H9 (cell line): Measurements from ENCODE around the gene TLL2. TPM values are rescaled to one million over a fixed set of nuclear protein-coding genes. Genes with fewer than 3 reads are reported as not detected.

Experiments used
- DNase-seq: peaks from one replicate; pipeline ENCODE4 v3.0.0-alpha.2; 2017
- H2AFZ ChIP-seq: one replicate; pipeline ENCODE4 v1.6.1; 2013; ENCODE audit warnings: mild to moderate bottlenecking, low read length, control low read depth, moderate library complexity
- H2AK5ac ChIP-seq: 2 replicates; pipeline ENCODE4 v1.6.1; 2013; ENCODE audit warnings: low read length, control low read depth, mixed read lengths; ENCODE audit not compliant: insufficient read length
- H2BK120ac ChIP-seq: one replicate; pipeline ENCODE4 v1.6.1; 2013; ENCODE audit warnings: low read depth, mild to moderate bottlenecking, low read length, control low read depth, inconsistent platforms; ENCODE audit not compliant: poor library complexity, severe bottlenecking
- H2BK12ac ChIP-seq: 2 replicates; pipeline ENCODE4 v1.6.1; 2013; ENCODE audit warnings: low read length, control low read depth, mixed read lengths, low read depth; ENCODE audit not compliant: insufficient read length
- H2BK15ac ChIP-seq: 2 replicates; pipeline ENCODE4 v1.6.1; 2013; ENCODE audit warnings: low read depth, low read length, control low read depth
- H2BK20ac ChIP-seq: one replicate; pipeline ENCODE4 v1.6.1; 2013; ENCODE audit warnings: low read depth, mild to moderate bottlenecking, low read length, control low read depth, inconsistent platforms; ENCODE audit not compliant: poor library complexity, severe bottlenecking
- H2BK5ac ChIP-seq: 2 replicates; pipeline ENCODE4 v1.6.1; 2013; ENCODE audit warnings: low read length, control low read depth, mixed read lengths; ENCODE audit not compliant: insufficient read length
- H3K14ac ChIP-seq: 2 replicates; pipeline ENCODE4 v1.6.1; 2013; ENCODE audit warnings: low read length, control low read depth; ENCODE audit not compliant: insufficient read depth
- H3K18ac ChIP-seq: 2 replicates; pipeline ENCODE4 v1.6.1; 2013; ENCODE audit warnings: low read depth, mild to moderate bottlenecking, mixed read lengths, low read length, control low read depth; ENCODE audit not compliant: insufficient read length
- H3K23ac ChIP-seq: 2 replicates; pipeline ENCODE4 v1.6.1; 2013; ENCODE audit warnings: low read length, control low read depth, mixed read lengths, low read depth; ENCODE audit not compliant: insufficient read length
- H3K23me2 ChIP-seq: 2 replicates; pipeline ENCODE4 v1.6.1; 2013; ENCODE audit warnings: low read depth, mild to moderate bottlenecking, mixed read lengths, low read length, control low read depth; ENCODE audit not compliant: insufficient read length, poor library complexity, severe bottlenecking
- H3K27ac ChIP-seq: 2 replicates; pipeline ENCODE4 v1.5.1; 2013; ENCODE audit warnings: low read length, control low read depth, mixed read lengths, low read depth; ENCODE audit not compliant: insufficient read length
- H3K27me3 ChIP-seq: 2 replicates; pipeline ENCODE4 v1.6.1; 2013; ENCODE audit warnings: low read length, control low read depth, inconsistent platforms; ENCODE audit not compliant: insufficient read depth
- H3K4ac ChIP-seq: 2 replicates; pipeline ENCODE4 v1.6.1; 2013; ENCODE audit warnings: low read depth, mild to moderate bottlenecking, control low read depth, inconsistent platforms, low read length, moderate library complexity
- H3K4me1 ChIP-seq: 2 replicates; pipeline ENCODE4 v1.6.1; 2013; ENCODE audit warnings: low read length, control low read depth, inconsistent platforms; ENCODE audit not compliant: insufficient read depth
- H3K4me2 ChIP-seq: 2 replicates; pipeline ENCODE4 v1.6.1; 2013; ENCODE audit warnings: low read length, control low read depth, mixed read lengths; ENCODE audit not compliant: insufficient read length, insufficient read depth
- H3K56ac ChIP-seq: 2 replicates; pipeline ENCODE4 v1.6.1; 2013; ENCODE audit warnings: low read depth, mild to moderate bottlenecking, mixed read lengths, low read length, control low read depth; ENCODE audit not compliant: insufficient read length
- H3K79me1 ChIP-seq: 2 replicates; pipeline ENCODE4 v1.6.1; 2013; ENCODE audit warnings: low read depth, mild to moderate bottlenecking, moderate library complexity, low read length, control low read depth, inconsistent platforms; ENCODE audit not compliant: insufficient read depth, poor library complexity, severe bottlenecking
- H3K79me2 ChIP-seq: 2 replicates; pipeline ENCODE4 v1.6.1; 2013; ENCODE audit warnings: low read length, control low read depth, inconsistent platforms; ENCODE audit not compliant: insufficient read depth
- H3K9ac ChIP-seq: 2 replicates; pipeline ENCODE4 v1.6.1; 2013; ENCODE audit warnings: low read length, control low read depth, mixed read lengths; ENCODE audit not compliant: insufficient read length; ENCODE audit errors: extremely low read depth
- H3K9me3 ChIP-seq: one replicate; pipeline ENCODE4 v1.6.1; 2013; ENCODE audit warnings: low read depth, low read length, inconsistent platforms; ENCODE audit not compliant: control insufficient read depth
- H3T11ph ChIP-seq: one replicate; pipeline ENCODE4 v1.6.1; 2013; ENCODE audit warnings: mild to moderate bottlenecking, low read length, control low read depth, inconsistent platforms
- H4K20me1 ChIP-seq: one replicate; pipeline ENCODE4 v1.6.1; 2013; ENCODE audit not compliant: control insufficient read depth, insufficient read length, insufficient read depth
- H4K5ac ChIP-seq: 2 replicates; pipeline ENCODE4 v1.6.1; 2013; ENCODE audit warnings: low read depth, mild to moderate bottlenecking, mixed read lengths, low read length, control low read depth; ENCODE audit not compliant: insufficient read length
- H4K8ac ChIP-seq: replicated peaks from 2 replicates; pipeline ENCODE4 v1.6.1; 2013; ENCODE audit warnings: low read length, control low read depth, mixed read lengths, low read depth; ENCODE audit not compliant: insufficient read length
- H4K91ac ChIP-seq: 2 replicates; pipeline ENCODE4 v1.6.1; 2013; ENCODE audit warnings: low read depth, mild to moderate bottlenecking, moderate library complexity, mixed read lengths, low read length, control low read depth; ENCODE audit not compliant: insufficient read length
- H3K27ac Mint-ChIP-seq, 3 experiments: 2 replicates in 2 of 3; 3 replicates in 1 of 3; pipeline ENCODE4 v1.8.0; 2020 to 2021; ENCODE audit warnings: mixed read lengths in 3 of 3, mild to moderate bottlenecking in 1 of 3, moderate library complexity in 1 of 3
- H3K27me3 Mint-ChIP-seq: 2 replicates; pipeline ENCODE4 v1.8.0; 2021; ENCODE audit warnings: low read depth, mild to moderate bottlenecking, moderate library complexity, mixed read lengths
- H3K36me3 Mint-ChIP-seq, 3 experiments: 2 replicates in 2 of 3; 3 replicates in 1 of 3; pipeline ENCODE4 v1.8.0; 2020 to 2021; ENCODE audit warnings: low read depth in 3 of 3, mixed read lengths in 3 of 3; ENCODE audit not compliant: insufficient read depth in 1 of 3
- H3K4me1 Mint-ChIP-seq, 2 experiments: 2 replicates each; pipeline ENCODE4 v1.8.0; 2020; ENCODE audit warnings: mixed read lengths in 2 of 2
- H3K4me3 Mint-ChIP-seq, 2 experiments: 2 replicates in 1 of 2; 3 replicates in 1 of 2; pipeline ENCODE4 v1.8.0; 2020 to 2021; ENCODE audit warnings: mild to moderate bottlenecking in 2 of 2, mixed read lengths in 2 of 2, moderate library complexity in 1 of 2
- H3K9me3 Mint-ChIP-seq, 2 experiments: 2 replicates in 1 of 2; 3 replicates in 1 of 2; pipeline ENCODE4 v1.8.0; 2020; ENCODE audit warnings: mild to moderate bottlenecking in 2 of 2, mixed read lengths in 2 of 2, moderate library complexity in 1 of 2
- WGBS: extraction: QIAGEN DNeasy Blood & Tissue Kit; methylation state at CpG from one replicate; pipeline ENCODE4 v1.1.7; 2013; ENCODE audit warnings: missing lambda C conversion rate, low lambda C conversion rate, mixed read lengths; ENCODE audit not compliant: insufficient read length; ENCODE audit errors: extremely low coverage; 5-methylcytosine and 5-hydroxymethylcytosine counted together
- total RNA-seq: library from RNA; stranded (reverse); gene quantifications from 2 replicates; pipeline ENCODE4 v1.2.1, GENCODE V29; 2021
- TF ChIP-seq, protein P1 (sequence below): fragments of 200-600 bp; sonication (generic); conservative IDR thresholded peaks from 3 replicates; pipeline ENCODE4 v1.8.0; 2021; ENCODE audit warnings: antibody characterized with exemption, mild to moderate bottlenecking

TLL2 gene
- total RNA-seq, 1 experiment from 2014 or later, result 1.4 TPM

DNA sequence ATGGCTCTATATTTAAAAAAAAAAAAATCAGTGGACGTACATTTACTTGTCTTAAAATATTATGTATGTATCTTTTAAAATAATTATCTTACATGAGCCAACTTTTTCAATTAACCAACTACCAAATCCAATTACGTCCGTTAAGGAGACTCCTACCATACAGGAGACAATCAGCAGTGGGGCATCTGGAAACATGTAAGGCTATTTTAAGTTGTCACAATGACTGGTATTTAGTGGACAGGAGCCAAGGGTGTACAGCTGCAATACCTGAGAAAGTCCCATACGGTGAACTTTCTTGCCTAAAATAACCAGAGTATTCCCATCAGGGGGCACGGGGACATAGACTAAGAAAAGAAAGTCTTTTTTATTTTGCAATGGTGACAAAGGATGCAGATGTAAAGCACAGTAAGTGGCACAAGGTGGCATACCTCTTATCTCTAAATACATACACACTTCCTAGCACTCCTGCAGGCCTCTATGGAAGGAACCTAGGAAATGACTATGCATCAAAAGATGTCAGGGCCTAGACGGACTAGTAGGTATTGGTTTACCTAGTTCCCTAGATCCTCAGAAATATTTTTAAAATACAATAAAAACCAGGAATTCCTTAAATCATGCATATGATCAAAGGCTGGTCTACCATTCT is 16.0 kb upstream of the TLL2 start:
- no peaks in the 10 kb centered on the region for H3K23me2 ChIP-seq
- H3K23ac ChIP-seq, result no peak overlapping the region
- no peak overlapping the region for H2BK120ac ChIP-seq
- H4K20me1 ChIP-seq, result no peaks in the 10 kb centered on the region
- H4K91ac ChIP-seq, result no peak overlapping the region
- no peak overlapping the region for H3K4me2 ChIP-seq
- no peak for DNase-seq
- TF ChIP-seq, protein P1, sequence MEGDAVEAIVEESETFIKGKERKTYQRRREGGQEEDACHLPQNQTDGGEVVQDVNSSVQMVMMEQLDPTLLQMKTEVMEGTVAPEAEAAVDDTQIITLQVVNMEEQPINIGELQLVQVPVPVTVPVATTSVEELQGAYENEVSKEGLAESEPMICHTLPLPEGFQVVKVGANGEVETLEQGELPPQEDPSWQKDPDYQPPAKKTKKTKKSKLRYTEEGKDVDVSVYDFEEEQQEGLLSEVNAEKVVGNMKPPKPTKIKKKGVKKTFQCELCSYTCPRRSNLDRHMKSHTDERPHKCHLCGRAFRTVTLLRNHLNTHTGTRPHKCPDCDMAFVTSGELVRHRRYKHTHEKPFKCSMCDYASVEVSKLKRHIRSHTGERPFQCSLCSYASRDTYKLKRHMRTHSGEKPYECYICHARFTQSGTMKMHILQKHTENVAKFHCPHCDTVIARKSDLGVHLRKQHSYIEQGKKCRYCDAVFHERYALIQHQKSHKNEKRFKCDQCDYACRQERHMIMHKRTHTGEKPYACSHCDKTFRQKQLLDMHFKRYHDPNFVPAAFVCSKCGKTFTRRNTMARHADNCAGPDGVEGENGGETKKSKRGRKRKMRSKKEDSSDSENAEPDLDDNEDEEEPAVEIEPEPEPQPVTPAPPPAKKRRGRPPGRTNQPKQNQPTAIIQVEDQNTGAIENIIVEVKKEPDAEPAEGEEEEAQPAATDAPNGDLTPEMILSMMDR, result no peak
- no peak overlapping the region for H4K5ac ChIP-seq
- no peak overlapping the region for H2BK15ac ChIP-seq
- no peak overlapping the region for H2BK5ac ChIP-seq
- no peak overlapping the region for H2AK5ac ChIP-seq
- no peaks in the 10 kb centered on the region for H3K27me3 ChIP-seq
- no peak overlapping the region for H2AFZ ChIP-seq
- no peak overlapping the region for H4K8ac ChIP-seq
- no peaks in the 10 kb centered on the region for H3K9me3 ChIP-seq
- Mint-ChIP-seq H3K9me3 (no peaks in the 10 kb centered on the region), H3K27ac (no peak overlapping the region), H3K36me3 (peaks cover 2 to 45% (median 19%) of the 10 kb centered on the region in 3 experiments; a peak in 5 of 7 replicates), H3K27me3 (no peaks in the 10 kb centered on the region), H3K4me1 (no peaks in the 10 kb centered on the region), H3K4me3 (no peak overlapping the region)
- no peak overlapping the region for H3K18ac ChIP-seq
- no peak overlapping the region for H3T11ph ChIP-seq
- H2BK12ac ChIP-seq, result no peak overlapping the region
- no peak overlapping the region for H2BK20ac ChIP-seq
- no peaks in the 10 kb centered on the region for H3K79me1 ChIP-seq
- no peaks in the 10 kb centered on the region for H3K79me2 ChIP-seq
- H3K27ac ChIP-seq, result no peak overlapping the region
- no peak overlapping the region for H3K14ac ChIP-seq
- H3K4ac ChIP-seq, result no peak overlapping the region
- no peak overlapping the region for H3K9ac ChIP-seq
- WGBS, result no CpG with 5 or more reads among the region's 6 CpGs
- no peak overlapping the region for H3K56ac ChIP-seq
- H3K4me1 ChIP-seq, result no peaks in the 10 kb centered on the region
